HG02610 (cell line): ENCODE data around the gene TRIM46.
"Not testable (repeated sequence)": the region's sequence is repeated elsewhere in the genome, so short reads cannot be mapped to it uniquely, and the experiment has no call there.

ENCODE experiments used
- ATAC-seq: cut with Tn5 transposase; IDR thresholded peaks from one replicate; pipeline ENCODE4 v1.9.1; 2021; ENCODE audit warnings: mild to moderate bottlenecking, moderate library complexity; ENCODE audit not compliant: unreplicated experiment

TRIM46 gene

GRCh38 chr1:155137154-155137949 lies 36.3 kb upstream of the TRIM46 start:
- ATAC-seq = no peak

- ATAC-seq = peak; percentile 70
Observed at GRCh38 chr1:155139895-155140629, 33.6 kb upstream of the TRIM46 start, which contains the start of gene DPM3. Gene DPM3, minus strand, starts transcription at chr1:155140531. Its CDS starts 291 bp downstream, at chr1:155140240.

GRCh38 chr1:155140630-155140953 lies 33.1 kb upstream of the TRIM46 start:
- no peak for ATAC-seq

GRCh38 chr1:155141749-155142148 lies 31.9 kb upstream of the TRIM46 start:
- ATAC-seq = no peak

- no peak for ATAC-seq
Observed at GRCh38 chr1:155145491-155145890, 28.2 kb upstream of the TRIM46 start.

GRCh38 chr1:155155996-155156643 lies 17.5 kb upstream of the TRIM46 start:
- not testable (repeated sequence) for ATAC-seq

GRCh38 chr1:155158991-155159390 lies 14.7 kb upstream of the TRIM46 start:
- ATAC-seq = no peak

GRCh38 chr1:155160128-155160527 lies 13.5 kb upstream of the TRIM46 start:
- no peak for ATAC-seq

- not testable (repeated sequence) for ATAC-seq
Observed at GRCh38 chr1:155162631-155163030, 11.0 kb upstream of the TRIM46 start.

GRCh38 chr1:155163785-155164184 lies 9.9 kb upstream of the TRIM46 start:
- not testable (repeated sequence) for ATAC-seq

- not testable (repeated sequence) for ATAC-seq
Observed at GRCh38 chr1:155164625-155165024, 9.0 kb upstream of the TRIM46 start.

- ATAC-seq = no peak
Observed at GRCh38 chr1:155166051-155166470, 7.6 kb upstream of the TRIM46 start.

GRCh38 chr1:155166471-155167165 lies 7.0 kb upstream of the TRIM46 start:
- no peak for ATAC-seq

- ATAC-seq = no peak
Observed at GRCh38 chr1:155167166-155168104, 6.2 kb upstream of the TRIM46 start.

- not testable (repeated sequence) for ATAC-seq
Observed at GRCh38 chr1:155168105-155168445, 5.6 kb upstream of the TRIM46 start.

GRCh38 chr1:155168456-155169210 lies 5.0 kb upstream of the TRIM46 start:
- no peak for ATAC-seq

GRCh38 chr1:155169541-155169940 lies 4.1 kb upstream of the TRIM46 start:
- no peak for ATAC-seq

- ATAC-seq = no peak
Observed at GRCh38 chr1:155170101-155170785, 3.4 kb upstream of the TRIM46 start.

- no peak for ATAC-seq
Observed at GRCh38 chr1:155170806-155171205, 2.8 kb upstream of the TRIM46 start.
